BE2C (cell line): Measurements from ENCODE around the gene JAML.
"Not testable (repeated sequence)": the region's sequence is repeated elsewhere in the genome, so short reads cannot be mapped to it uniquely, and the experiment has no call there.

ENCODE experiments used
- DNase-seq: peaks from one replicate; pipeline ENCODE4 v3.0.0-alpha.2; 2020
- H3K27me3 ChIP-seq: fragments of 250-450 bp; sonication (Bioruptor Pico); 2 replicates; pipeline ENCODE4 v1.5.1; 2020; ENCODE audit warnings: mild to moderate bottlenecking
- H3K36me3 ChIP-seq: fragments of 250-450 bp; sonication (Bioruptor Pico); 2 replicates; pipeline ENCODE4 v1.5.1; 2020; ENCODE audit warnings: mild to moderate bottlenecking
- H3K4me1 ChIP-seq: fragments of 250-450 bp; sonication (Bioruptor Pico); 2 replicates; pipeline ENCODE4 v1.5.1; 2020
- H3K4me3 ChIP-seq: 2 replicates; pipeline ENCODE4 v1.5.1; 2011; ENCODE audit warnings: low read depth, low read length
- H3K9me3 ChIP-seq: fragments of 250-450 bp; sonication (Bioruptor Pico); 2 replicates; pipeline ENCODE4 v1.5.1; 2020
- TF ChIP-seq, protein P1 (sequence below): IDR thresholded peaks from 2 replicates; pipeline ENCODE4 v1.5.1; 2012; ENCODE audit warnings: mild to moderate bottlenecking, low read depth, low read length

The JAML gene

DNA sequence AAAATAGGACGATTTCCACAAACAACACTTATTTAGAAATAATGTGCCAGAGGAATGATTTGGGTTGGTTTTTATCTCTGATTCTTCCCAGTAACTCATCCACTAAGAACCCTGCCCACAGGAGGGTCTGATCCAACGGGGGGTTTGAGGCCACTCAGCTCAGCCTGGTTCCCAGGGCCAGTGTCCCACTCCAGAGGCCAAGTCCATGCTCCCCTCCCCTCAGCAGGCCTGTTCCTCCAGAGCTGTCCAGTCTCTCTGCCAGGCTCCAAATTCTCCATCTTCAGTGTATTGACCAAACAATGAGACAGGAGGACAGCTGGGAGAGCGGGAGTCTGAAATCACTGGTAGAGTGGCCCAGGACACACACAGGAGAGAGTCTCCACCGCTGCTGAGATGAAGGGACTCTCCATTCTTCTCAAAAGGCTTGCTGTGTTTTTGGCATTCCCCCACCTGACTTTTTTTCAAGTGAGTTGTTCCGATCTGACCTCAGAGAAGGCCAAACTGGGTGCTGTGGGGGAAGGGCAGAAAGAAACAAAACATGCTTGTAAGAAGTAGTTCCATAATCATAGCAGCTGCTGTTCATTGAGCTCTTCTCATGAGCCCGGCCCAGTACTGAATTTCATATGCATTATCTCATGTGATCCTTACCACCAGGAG lies 30.8 kb downstream of the JAML start:
- H3K36me3 ChIP-seq: no peaks in the 10 kb centered on the region
- no peak for DNase-seq
- peaks cover 6% of the 10 kb centered on the region; the same call in 1 of the 2 replicates for H3K27me3 ChIP-seq
- TF ChIP-seq, protein P1, sequence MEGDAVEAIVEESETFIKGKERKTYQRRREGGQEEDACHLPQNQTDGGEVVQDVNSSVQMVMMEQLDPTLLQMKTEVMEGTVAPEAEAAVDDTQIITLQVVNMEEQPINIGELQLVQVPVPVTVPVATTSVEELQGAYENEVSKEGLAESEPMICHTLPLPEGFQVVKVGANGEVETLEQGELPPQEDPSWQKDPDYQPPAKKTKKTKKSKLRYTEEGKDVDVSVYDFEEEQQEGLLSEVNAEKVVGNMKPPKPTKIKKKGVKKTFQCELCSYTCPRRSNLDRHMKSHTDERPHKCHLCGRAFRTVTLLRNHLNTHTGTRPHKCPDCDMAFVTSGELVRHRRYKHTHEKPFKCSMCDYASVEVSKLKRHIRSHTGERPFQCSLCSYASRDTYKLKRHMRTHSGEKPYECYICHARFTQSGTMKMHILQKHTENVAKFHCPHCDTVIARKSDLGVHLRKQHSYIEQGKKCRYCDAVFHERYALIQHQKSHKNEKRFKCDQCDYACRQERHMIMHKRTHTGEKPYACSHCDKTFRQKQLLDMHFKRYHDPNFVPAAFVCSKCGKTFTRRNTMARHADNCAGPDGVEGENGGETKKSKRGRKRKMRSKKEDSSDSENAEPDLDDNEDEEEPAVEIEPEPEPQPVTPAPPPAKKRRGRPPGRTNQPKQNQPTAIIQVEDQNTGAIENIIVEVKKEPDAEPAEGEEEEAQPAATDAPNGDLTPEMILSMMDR: no peak
- H3K4me1 ChIP-seq: no peaks in the 10 kb centered on the region
- no peaks in the 10 kb centered on the region for H3K9me3 ChIP-seq
- no peak overlapping the region for H3K4me3 ChIP-seq

DNA sequence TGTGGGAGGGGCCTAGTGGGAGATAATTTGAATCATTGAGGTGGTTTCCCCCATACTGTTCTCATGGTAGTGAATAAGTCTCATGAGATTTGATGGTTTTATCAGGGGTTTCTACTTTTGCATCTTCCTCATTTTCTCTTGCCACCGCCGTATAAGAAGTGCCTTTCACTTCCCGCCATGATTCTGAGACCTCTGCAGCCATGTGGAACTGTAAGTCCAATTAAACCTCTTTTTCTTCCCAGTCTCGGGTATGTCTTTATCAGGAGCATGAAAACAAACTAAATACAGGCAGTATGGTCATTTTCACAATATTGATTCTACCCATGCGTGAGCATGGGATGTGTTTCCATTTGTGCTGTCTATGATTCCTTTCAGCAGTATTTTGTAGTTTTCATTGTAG lies 32.0 kb downstream of the JAML start:
- not testable (repeated sequence) for H3K27me3 ChIP-seq, DNase-seq, H3K4me1 ChIP-seq, H3K36me3 ChIP-seq, H3K4me3 ChIP-seq, H3K9me3 ChIP-seq

DNA sequence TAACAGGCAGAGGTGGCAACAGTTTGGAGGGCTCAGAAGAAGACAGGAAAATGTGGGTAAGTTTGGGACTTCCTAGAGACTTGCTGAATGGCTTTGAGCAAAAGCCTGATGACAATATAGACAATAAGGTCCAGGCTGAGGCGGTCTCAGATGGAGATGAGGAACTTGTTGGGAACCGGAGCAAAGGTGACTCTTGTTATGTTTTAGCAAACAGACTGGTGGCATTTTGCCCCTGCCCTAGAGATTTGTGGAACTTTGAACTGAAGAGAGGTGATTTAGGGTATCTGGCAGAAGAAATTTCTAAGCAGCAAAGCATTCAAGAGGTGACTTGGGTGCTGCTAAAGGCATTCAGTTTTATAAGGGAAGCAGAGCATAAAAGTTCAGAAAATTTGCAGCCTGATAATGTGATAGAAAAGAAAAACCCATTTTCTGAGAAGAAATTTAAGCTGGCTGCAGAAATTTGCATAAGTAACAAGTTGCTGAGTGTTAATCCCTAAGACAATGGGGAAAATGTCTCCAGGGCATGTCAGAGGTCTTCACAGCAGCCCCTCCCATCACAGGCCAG lies 33.8 kb downstream of the JAML start:
- not testable (repeated sequence) for H3K27me3 ChIP-seq, H3K4me1 ChIP-seq, H3K4me3 ChIP-seq, DNase-seq, H3K9me3 ChIP-seq, H3K36me3 ChIP-seq

DNA sequence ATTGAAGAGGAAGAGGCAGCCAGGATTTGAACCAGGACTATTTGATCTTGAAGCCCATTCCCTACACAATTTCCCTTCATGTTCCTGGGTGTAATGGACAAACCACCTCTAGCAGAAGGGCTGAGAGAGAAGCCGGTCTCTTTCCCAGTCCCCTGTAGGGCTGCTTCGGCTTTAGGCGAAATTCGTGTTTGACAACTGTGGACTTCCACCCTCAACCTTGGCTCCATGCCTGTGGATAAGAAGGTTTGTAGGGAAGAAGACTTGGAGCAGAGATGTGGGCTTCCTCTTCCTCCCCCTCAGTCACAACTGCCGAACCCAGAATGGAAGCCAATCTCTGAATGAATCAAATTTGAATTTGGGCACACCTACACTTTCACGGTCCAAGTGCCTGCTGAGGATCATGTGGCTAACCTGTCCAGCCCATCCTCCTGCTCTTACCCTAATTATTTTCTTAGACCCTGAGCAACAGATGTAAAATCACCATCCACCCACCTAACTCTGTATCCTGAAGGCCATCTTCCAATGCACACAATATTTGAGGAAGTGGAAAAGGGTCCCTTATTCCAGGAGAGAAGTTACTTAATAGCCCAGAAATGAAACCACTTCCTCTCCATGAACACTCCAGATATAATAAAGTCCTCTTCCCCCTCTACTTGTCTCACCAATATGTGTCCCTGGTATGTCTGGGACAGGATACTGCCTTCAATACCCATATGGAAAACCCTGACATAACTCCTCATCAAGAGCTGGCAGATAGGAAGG lies 38.3 kb downstream of the JAML start:
- TF ChIP-seq, protein P1: no peak
- H3K4me1 ChIP-seq: no peaks in the 10 kb centered on the region
- no peaks in the 10 kb centered on the region for H3K9me3 ChIP-seq
- DNase-seq: no peak
- no peaks in the 10 kb centered on the region for H3K36me3 ChIP-seq
- peaks cover 24% of the 10 kb centered on the region for H3K27me3 ChIP-seq
- no peak overlapping the region for H3K4me3 ChIP-seq

DNA sequence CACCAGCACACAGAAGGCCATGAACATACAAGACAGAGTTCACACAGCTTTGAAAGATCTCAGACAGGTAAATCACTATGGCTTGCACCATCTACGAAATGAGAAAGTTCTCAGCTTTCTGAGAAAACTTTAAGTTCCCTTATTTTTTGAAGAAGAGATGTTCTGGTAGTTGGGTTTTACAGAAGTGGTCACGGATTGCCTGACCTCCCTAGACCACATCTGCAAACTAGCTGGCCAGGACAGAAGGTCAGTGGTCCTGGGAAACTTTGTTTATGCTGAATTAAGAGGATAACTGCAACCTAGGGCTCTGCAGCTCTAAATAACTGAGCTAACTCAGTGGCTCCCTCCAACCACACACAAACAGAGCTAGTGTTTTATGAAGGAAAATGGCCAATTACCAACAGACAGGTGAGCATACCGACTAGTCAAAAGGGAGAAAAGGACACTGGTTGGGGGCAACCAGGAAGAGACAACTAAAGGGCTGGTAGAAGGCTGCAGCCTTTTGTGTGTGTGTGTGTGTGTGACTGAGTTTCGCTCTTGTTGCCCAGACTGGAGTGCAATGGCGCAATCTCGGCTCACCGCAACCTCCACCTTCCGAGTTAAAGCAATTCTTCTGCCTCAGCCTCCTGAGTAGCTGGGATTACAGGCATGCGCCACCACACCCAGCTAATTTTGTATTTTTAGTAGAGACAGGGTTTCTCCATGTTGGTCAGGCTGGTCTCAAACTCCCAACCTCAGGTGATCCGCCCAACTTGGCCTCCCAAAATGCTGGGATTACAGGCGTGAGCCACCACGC lies 39.8 kb downstream of the JAML start:
- TF ChIP-seq, protein P1: no peak
- Histone ChIP-seq H3K36me3 (no peaks in the 10 kb centered on the region), H3K4me1 (peaks cover 4% of the 10 kb centered on the region; the same call in 1 of the 2 replicates), H3K27me3 (peaks cover 18% of the 10 kb centered on the region), H3K9me3 (no peaks in the 10 kb centered on the region), H3K4me3 (no peak overlapping the region)
- no peak for DNase-seq

DNA sequence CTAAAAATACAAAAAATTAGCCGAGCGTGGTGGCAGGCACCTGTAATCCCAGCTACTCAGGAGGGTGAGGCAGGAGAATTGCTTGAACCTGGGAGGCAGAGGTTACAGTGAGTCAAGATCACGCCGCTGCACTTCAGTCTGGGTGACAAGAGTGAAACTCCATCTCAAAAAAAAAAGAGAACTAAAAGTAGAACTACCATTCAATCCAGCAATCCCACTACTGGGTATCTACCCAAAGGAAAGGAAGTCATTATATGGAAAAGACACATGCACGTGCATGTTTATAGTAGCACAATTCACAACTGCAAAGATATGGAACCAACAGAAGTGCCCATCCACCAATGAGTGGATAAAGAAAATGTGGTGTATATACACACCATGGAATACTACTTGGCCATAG lies 41.1 kb downstream of the JAML start:
- not testable (repeated sequence) for H3K4me3 ChIP-seq, DNase-seq, H3K9me3 ChIP-seq, H3K4me1 ChIP-seq, H3K36me3 ChIP-seq
- H3K27me3 ChIP-seq: peaks cover 17% of the 10 kb centered on the region

DNA sequence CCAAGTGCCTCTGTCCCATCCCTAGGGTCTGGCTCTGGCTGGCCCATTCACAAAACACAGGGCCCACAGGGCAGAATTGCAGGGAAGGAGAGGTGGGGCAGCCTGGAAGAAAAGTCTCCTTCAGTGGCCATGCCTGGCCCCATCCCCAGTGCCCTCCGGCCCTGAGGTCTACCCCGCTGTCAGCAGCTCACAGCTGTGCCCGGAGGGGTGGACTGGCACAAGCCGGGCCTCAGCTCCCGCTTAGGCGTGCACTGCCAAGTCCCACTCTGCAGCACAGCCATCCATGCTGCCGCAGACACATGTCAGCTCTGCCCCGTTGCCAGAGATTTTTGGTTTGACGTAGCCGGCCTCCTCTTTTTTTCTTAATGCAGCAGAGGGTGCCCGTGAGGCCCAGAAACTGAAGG lies 44.5 kb downstream of the JAML start:
- H3K36me3 ChIP-seq: no peaks in the 10 kb centered on the region
- TF ChIP-seq, protein P1: no peak
- H3K4me1 ChIP-seq: peaks cover 4% of the 10 kb centered on the region; the same call in 1 of the 2 replicates
- peak overlapping the region; percentile 6; the same call in 1 of the 2 replicates for H3K4me3 ChIP-seq
- DNase-seq: peak; percentile 75
- peaks cover 7% of the 10 kb centered on the region for H3K27me3 ChIP-seq
- H3K9me3 ChIP-seq: no peaks in the 10 kb centered on the region
